H54 (cell line): ENCODE measurements around the gene SYT7.

Experiments
- DNase-seq: peaks from one replicate; pipeline ENCODE4 v3.0.0; 2011; ENCODE audit warnings: low spot score, mixed read lengths; ENCODE audit not compliant: insufficient read length
- FAIRE-seq: peaks from 3 replicates; lab custom pipeline; 2011; peaks lifted over from hg19 to GRCh38; lab: Jason Lieb, UNC
- POLR2A ChIP-seq: IDR thresholded peaks from 2 replicates; pipeline ENCODE4 v1.6.1; 2011; ENCODE audit warnings: low read depth, mild to moderate bottlenecking, low read length

SYT7 gene

GRCh38 chr11:61581931-61582330 lies 1.1 kb upstream of the SYT7 start:
- FAIRE-seq: no peak
- no peak for TF ChIP-seq POLR2A
- no peak for DNase-seq

- no peak for TF ChIP-seq POLR2A
- no peak for FAIRE-seq
- DNase-seq: no peak
Observed at GRCh38 chr11:61580271-61580888, 496 bp downstream of the SYT7 start.

- DNase-seq (no peak), FAIRE-seq (no peak)
- TF ChIP-seq POLR2A: no peak
Observed at GRCh38 chr11:61579676-61580270, 1.1 kb downstream of the SYT7 start.

- TF ChIP-seq POLR2A: no peak
- FAIRE-seq: no peak
- DNase-seq: no peak
Observed at GRCh38 chr11:61578819-61579675, 1.8 kb downstream of the SYT7 start.

GRCh38 chr11:61577383-61578118 lies 3.3 kb downstream of the SYT7 start:
- DNase-seq (peak; percentile 66), FAIRE-seq (no peak)
- TF ChIP-seq POLR2A: no peak

- DNase-seq: no peak
- no peak for TF ChIP-seq POLR2A
- no peak for FAIRE-seq
Observed at GRCh38 chr11:61575886-61576861, 4.7 kb downstream of the SYT7 start.

GRCh38 chr11:61574611-61575010 lies 6.3 kb downstream of the SYT7 start:
- no peak for FAIRE-seq
- DNase-seq: no peak
- TF ChIP-seq POLR2A: no peak

- TF ChIP-seq POLR2A: no peak
- DNase-seq (no peak), FAIRE-seq (no peak)
Observed at GRCh38 chr11:61572913-61573312, 8.0 kb downstream of the SYT7 start.

GRCh38 chr11:61571869-61572268 lies 9.0 kb downstream of the SYT7 start:
- TF ChIP-seq POLR2A: no peak
- FAIRE-seq (no peak), DNase-seq (no peak)

- no peak for FAIRE-seq
- no peak for TF ChIP-seq POLR2A
- DNase-seq: no peak
Observed at GRCh38 chr11:61571337-61571736, 9.5 kb downstream of the SYT7 start.

- FAIRE-seq: no peak
- TF ChIP-seq POLR2A: no peak
- no peak for DNase-seq
Observed at GRCh38 chr11:61569701-61570100, 11.2 kb downstream of the SYT7 start.

- no peak for DNase-seq
- no peak for TF ChIP-seq POLR2A
- no peak for FAIRE-seq
Observed at GRCh38 chr11:61569018-61569417, 11.9 kb downstream of the SYT7 start.

- peak; percentile 75 for DNase-seq
- no peak for TF ChIP-seq POLR2A
- no peak for FAIRE-seq
Observed at GRCh38 chr11:61567286-61568061, 13.4 kb downstream of the SYT7 start.
